IMR-90 (cell line): ENCODE data around the gene MYCBPAP.

ENCODE experiments used
- CEBPB ChIP-seq: IDR thresholded peaks from 2 replicates; pipeline ENCODE4 v1.6.1; 2012; ENCODE audit warnings: low read depth, low read length, improper control_type of control experiment
- CHD1 ChIP-seq: IDR thresholded peaks from 2 replicates; pipeline ENCODE4 v1.6.1; 2012; ENCODE audit warnings: low read depth, low read length, improper control_type of control experiment
- FOS ChIP-seq: fragments of 150-350 bp; IDR thresholded peaks from 2 replicates; pipeline ENCODE4 v1.6.1; 2016; ENCODE audit warnings: low read depth, low read length
- MAFK ChIP-seq: IDR thresholded peaks from 2 replicates; pipeline ENCODE4 v1.6.1; 2012; ENCODE audit warnings: low read depth, low read length, improper control_type of control experiment
- MAZ ChIP-seq: IDR thresholded peaks from 2 replicates; pipeline ENCODE4 v1.6.1; 2012; ENCODE audit warnings: low read depth, mild to moderate bottlenecking, low read length, improper control_type of control experiment, moderate library complexity, borderline replicate concordance
- POLR2A ChIP-seq: IDR thresholded peaks from 2 replicates; pipeline ENCODE4 v1.6.1; 2012; ENCODE audit warnings: mild to moderate bottlenecking, low read depth, low read length
- RAD21 ChIP-seq: IDR thresholded peaks from 2 replicates; pipeline ENCODE4 v1.6.1; 2012; ENCODE audit warnings: low read length, improper control_type of control experiment
- RCOR1 ChIP-seq: IDR thresholded peaks from 2 replicates; pipeline ENCODE4 v1.6.1; 2012; ENCODE audit warnings: mild to moderate bottlenecking, low read length, improper control_type of control experiment; ENCODE audit not compliant: insufficient replicate concordance
- RFX5 ChIP-seq: IDR thresholded peaks from 2 replicates; pipeline ENCODE4 v1.8.0; 2012; ENCODE audit warnings: low read depth, mild to moderate bottlenecking, low read length, moderate library complexity
- SMC3 ChIP-seq: fragments of 150-350 bp; IDR thresholded peaks from 2 replicates; pipeline ENCODE4 v1.6.1; 2016; ENCODE audit warnings: low read depth, mild to moderate bottlenecking, antibody characterized with exemption, low read length, moderate library complexity
- TF ChIP-seq, protein P1 (sequence below): conservative IDR thresholded peaks from 2 replicates; pipeline ENCODE4 v1.5.1; 2012; ENCODE audit warnings: mild to moderate bottlenecking, low read depth, low read length, improper control_type of control experiment

GRCh38 chr17:50572541-50572940 is 64.3 kb downstream of the MYCBPAP start:
- TF ChIP-seq, protein P1, sequence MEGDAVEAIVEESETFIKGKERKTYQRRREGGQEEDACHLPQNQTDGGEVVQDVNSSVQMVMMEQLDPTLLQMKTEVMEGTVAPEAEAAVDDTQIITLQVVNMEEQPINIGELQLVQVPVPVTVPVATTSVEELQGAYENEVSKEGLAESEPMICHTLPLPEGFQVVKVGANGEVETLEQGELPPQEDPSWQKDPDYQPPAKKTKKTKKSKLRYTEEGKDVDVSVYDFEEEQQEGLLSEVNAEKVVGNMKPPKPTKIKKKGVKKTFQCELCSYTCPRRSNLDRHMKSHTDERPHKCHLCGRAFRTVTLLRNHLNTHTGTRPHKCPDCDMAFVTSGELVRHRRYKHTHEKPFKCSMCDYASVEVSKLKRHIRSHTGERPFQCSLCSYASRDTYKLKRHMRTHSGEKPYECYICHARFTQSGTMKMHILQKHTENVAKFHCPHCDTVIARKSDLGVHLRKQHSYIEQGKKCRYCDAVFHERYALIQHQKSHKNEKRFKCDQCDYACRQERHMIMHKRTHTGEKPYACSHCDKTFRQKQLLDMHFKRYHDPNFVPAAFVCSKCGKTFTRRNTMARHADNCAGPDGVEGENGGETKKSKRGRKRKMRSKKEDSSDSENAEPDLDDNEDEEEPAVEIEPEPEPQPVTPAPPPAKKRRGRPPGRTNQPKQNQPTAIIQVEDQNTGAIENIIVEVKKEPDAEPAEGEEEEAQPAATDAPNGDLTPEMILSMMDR: no peak
- TF ChIP-seq POLR2A (no peak), SMC3 (no peak), RFX5 (no peak), CHD1 (no peak), RCOR1 (no peak), FOS (no peak), MAZ (no peak), MAFK (no peak), CEBPB (no peak), RAD21 (no peak)
